ENCODE data around the gene PPAT. TPM values are rescaled to one million over a fixed set of nuclear protein-coding genes. Genes with fewer than 3 reads are reported as not detected.
"Not testable (repeated sequence)": the region's sequence is repeated elsewhere in the genome, so short reads cannot be mapped to it uniquely, and the experiment has no call there.

Gene PPAT
- total RNA-seq, 2 donors from 2014 or later: 7.4 to 15.3 TPM

GRCh38 chr4:56371426-56372220 lies 63.8 kb downstream of the PPAT start:
- DNase-seq: no peak
- intact Hi-C loops (cut with DNase I): no loop called here

DNA sequence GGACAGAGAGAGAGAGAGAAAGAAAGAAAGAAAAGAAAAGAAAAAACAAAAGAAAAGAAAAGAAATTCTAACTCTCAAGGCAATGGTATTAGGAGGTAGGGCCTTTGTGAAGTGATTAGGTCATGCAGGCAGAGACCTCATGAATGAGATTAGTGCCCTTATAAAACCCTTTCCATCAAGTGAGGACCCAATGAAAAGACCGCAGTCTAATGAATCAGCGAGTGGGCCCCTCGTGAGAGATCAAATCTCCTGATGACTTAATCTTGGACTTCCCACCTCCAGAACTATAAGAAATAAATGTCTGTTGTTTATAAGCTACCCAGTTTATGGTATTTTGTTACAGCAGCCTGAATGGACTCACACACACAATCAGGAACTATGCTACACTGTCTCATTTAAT lies 65.0 kb downstream of the PPAT start:
- Histone ChIP-seq H3K9me3 (no peaks in the 10 kb centered on the region), H3K4me1 (no peaks in the 10 kb centered on the region), H3K27ac (no peak overlapping the region), H3K4me3 (no peak overlapping the region), H3K36me3 (no peaks in the 10 kb centered on the region), H3K9ac (ENCODE audit: low read depth in 2 of 2, low read length in 2 of 2) (no peak overlapping the region), H3K27me3 (no peaks in the 10 kb centered on the region)
- no peak for DNase-seq
- TF ChIP-seq, protein P1, sequence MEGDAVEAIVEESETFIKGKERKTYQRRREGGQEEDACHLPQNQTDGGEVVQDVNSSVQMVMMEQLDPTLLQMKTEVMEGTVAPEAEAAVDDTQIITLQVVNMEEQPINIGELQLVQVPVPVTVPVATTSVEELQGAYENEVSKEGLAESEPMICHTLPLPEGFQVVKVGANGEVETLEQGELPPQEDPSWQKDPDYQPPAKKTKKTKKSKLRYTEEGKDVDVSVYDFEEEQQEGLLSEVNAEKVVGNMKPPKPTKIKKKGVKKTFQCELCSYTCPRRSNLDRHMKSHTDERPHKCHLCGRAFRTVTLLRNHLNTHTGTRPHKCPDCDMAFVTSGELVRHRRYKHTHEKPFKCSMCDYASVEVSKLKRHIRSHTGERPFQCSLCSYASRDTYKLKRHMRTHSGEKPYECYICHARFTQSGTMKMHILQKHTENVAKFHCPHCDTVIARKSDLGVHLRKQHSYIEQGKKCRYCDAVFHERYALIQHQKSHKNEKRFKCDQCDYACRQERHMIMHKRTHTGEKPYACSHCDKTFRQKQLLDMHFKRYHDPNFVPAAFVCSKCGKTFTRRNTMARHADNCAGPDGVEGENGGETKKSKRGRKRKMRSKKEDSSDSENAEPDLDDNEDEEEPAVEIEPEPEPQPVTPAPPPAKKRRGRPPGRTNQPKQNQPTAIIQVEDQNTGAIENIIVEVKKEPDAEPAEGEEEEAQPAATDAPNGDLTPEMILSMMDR (IDR thresholded peaks at IDR 0.05): no peak
- intact Hi-C loops (cut with DNase I): no loop called here

More at GRCh38 chr4:56371426-56372220, 63.8 kb downstream of the PPAT start:
- H3K27me3 ChIP-seq: no peaks in the 10 kb centered on the region
- no peak overlapping the region for H3K9ac ChIP-seq (ENCODE audit: low read depth in 2 of 2, low read length in 2 of 2)
- H3K27ac ChIP-seq: no peak overlapping the region
- H3K4me3 ChIP-seq: no peak overlapping the region
- H3K4me1 ChIP-seq: no peaks in the 10 kb centered on the region
- no peaks in the 10 kb centered on the region for H3K9me3 ChIP-seq
- TF ChIP-seq, protein P1 (IDR thresholded peaks at IDR 0.05): no peak
- H3K36me3 ChIP-seq: no peaks in the 10 kb centered on the region

- DNase-seq; H3K9ac ChIP-seq (ENCODE audit: low read depth in 2 of 2, low read length in 2 of 2); H3K27me3 ChIP-seq; H3K36me3 ChIP-seq; H3K4me1 ChIP-seq; H3K27ac ChIP-seq; H3K9me3 ChIP-seq; H3K4me3 ChIP-seq; intact Hi-C loops (cut with DNase I): not testable (repeated sequence)
Measured at GRCh38 chr4:56362981-56363380, 72.4 kb downstream of the PPAT start.

GRCh38 chr4:56360071-56360470 lies 75.3 kb downstream of the PPAT start:
- Histone ChIP-seq H3K4me3 (no peak overlapping the region), H3K9ac (ENCODE audit: low read depth in 2 of 2, low read length in 2 of 2) (no peak overlapping the region), H3K9me3 (no peaks in the 10 kb centered on the region), H3K4me1 (no peaks in the 10 kb centered on the region), H3K36me3 (no peaks in the 10 kb centered on the region), H3K27me3 (no peaks in the 10 kb centered on the region), H3K27ac (no peak overlapping the region)
- TF ChIP-seq, protein P1 (IDR thresholded peaks at IDR 0.05): no peak
- no peak for DNase-seq
- intact Hi-C loops (cut with DNase I): no loop called here

- DNase-seq: no peak
- no peaks in the 10 kb centered on the region for H3K36me3 ChIP-seq
- no peak overlapping the region for H3K27ac ChIP-seq
- H3K9ac ChIP-seq (ENCODE audit: low read depth in 2 of 2, low read length in 2 of 2): no peak overlapping the region
- TF ChIP-seq, protein P1 (IDR thresholded peaks at IDR 0.05): no peak
- H3K4me1 ChIP-seq: no peaks in the 10 kb centered on the region
- H3K9me3 ChIP-seq: no peaks in the 10 kb centered on the region
- intact Hi-C loops (cut with DNase I): no loop called here
- no peaks in the 10 kb centered on the region for H3K27me3 ChIP-seq
- no peak overlapping the region for H3K4me3 ChIP-seq
Measured at GRCh38 chr4:56356650-56357049, 78.8 kb downstream of the PPAT start.

DNA sequence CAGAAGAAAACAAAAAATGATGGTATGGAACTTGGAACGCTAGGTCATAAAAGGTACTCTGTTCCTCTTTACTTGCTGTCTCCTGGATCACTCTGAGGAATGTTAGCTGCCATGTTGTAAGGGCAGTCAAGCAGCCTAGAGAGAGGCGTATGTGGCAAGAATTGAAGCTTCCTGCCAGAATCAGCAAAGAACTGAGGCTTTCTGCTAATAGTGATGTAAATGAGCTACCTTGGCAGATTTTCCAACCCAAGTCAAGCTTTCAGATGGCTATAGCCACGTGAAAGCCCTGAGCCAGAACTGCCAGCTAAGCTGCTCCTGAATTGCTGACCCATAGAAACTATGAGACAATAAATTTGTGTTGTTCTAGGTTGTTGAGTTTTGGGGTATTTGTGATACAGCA lies 86.8 kb downstream of the PPAT start:
- no peak for DNase-seq
- no peaks in the 10 kb centered on the region for H3K4me1 ChIP-seq
- H3K9ac ChIP-seq (ENCODE audit: low read depth in 2 of 2, low read length in 2 of 2): no peak overlapping the region
- H3K27me3 ChIP-seq: no peaks in the 10 kb centered on the region
- H3K9me3 ChIP-seq: no peaks in the 10 kb centered on the region
- no peak overlapping the region for H3K27ac ChIP-seq
- intact Hi-C loops (cut with DNase I): no loop called here
- TF ChIP-seq, protein P1 (IDR thresholded peaks at IDR 0.05): no peak
- H3K36me3 ChIP-seq: no peaks in the 10 kb centered on the region
- H3K4me3 ChIP-seq: no peak overlapping the region
